Neural cell (in vitro differentiated cells): ENCODE data around the gene PRLH. TPM values are rescaled to one million over a fixed set of nuclear protein-coding genes. Genes with fewer than 3 reads are reported as not detected.
"Not testable (repeated sequence)": the region's sequence is repeated elsewhere in the genome, so short reads cannot be mapped to it uniquely, and the experiment has no call there.

ENCODE experiments used
- H2AFZ ChIP-seq: fragments of 200-600, 300-800 bp; sonication (generic), shearing (Covaris generic); 2 replicates; pipeline ENCODE4 v1.6.0; 2014; ENCODE audit warnings: low read depth, mild to moderate bottlenecking, antibody characterized with exemption, low read length, moderate library complexity
- H3F3A ChIP-seq: fragments of 200-600 bp; shearing (Covaris generic); 2 replicates; pipeline ENCODE4 v1.6.1; 2016; ENCODE audit warnings: mild to moderate bottlenecking, moderate library complexity, mixed read lengths, antibody characterized with exemption, low read length; ENCODE audit not compliant: insufficient read depth, poor library complexity, severe bottlenecking
- H3K27ac ChIP-seq: fragments of 200-600, 300-800 bp; sonication (generic), shearing (Covaris generic); 2 replicates; pipeline ENCODE4 v1.5.1; 2014; ENCODE audit warnings: mild to moderate bottlenecking, low read length, moderate library complexity
- H3K27me3 ChIP-seq: fragments of 300-800, 200-600 bp; sonication (generic), shearing (Covaris generic); 2 replicates; pipeline ENCODE4 v1.6.0; 2014; ENCODE audit warnings: mild to moderate bottlenecking, low read depth, low read length, moderate library complexity; ENCODE audit not compliant: insufficient read depth
- H3K36me3 ChIP-seq: fragments of 300-800, 200-600 bp; sonication (generic), shearing (Covaris generic); 2 replicates; pipeline ENCODE4 v1.5.1; 2014; ENCODE audit warnings: mild to moderate bottlenecking, antibody characterized with exemption, low read length, moderate library complexity; ENCODE audit not compliant: insufficient read depth
- H3K4me2 ChIP-seq: fragments of 300-800, 200-600 bp; sonication (generic), shearing (Covaris generic); 2 replicates; pipeline ENCODE4 v1.6.0; 2014; ENCODE audit warnings: mild to moderate bottlenecking, low read length
- H3K4me3 ChIP-seq: fragments of 300-800, 200-600 bp; sonication (generic), shearing (Covaris generic); 2 replicates; pipeline ENCODE4 v1.5.1; 2014; ENCODE audit warnings: mild to moderate bottlenecking, low read length, moderate library complexity
- H3K79me2 ChIP-seq: fragments of 200-600 bp; shearing (Covaris generic); replicated peaks from 2 replicates; pipeline ENCODE4 v1.6.0; 2014; ENCODE audit warnings: mild to moderate bottlenecking, low read length, moderate library complexity; ENCODE audit not compliant: insufficient read depth
- H3K9ac ChIP-seq: fragments of 300-800, 200-600 bp; sonication (generic), shearing (Covaris generic); 2 replicates; pipeline ENCODE4 v1.6.1; 2016; ENCODE audit warnings: mild to moderate bottlenecking, low read length, mixed read lengths
- H3K9me2 ChIP-seq: fragments of 200-600 bp; shearing (Covaris generic); 2 replicates; pipeline ENCODE4 v1.6.1; 2016; ENCODE audit warnings: mild to moderate bottlenecking, low read length, mixed read lengths; ENCODE audit not compliant: insufficient read depth
- H3K9me3 ChIP-seq: fragments of 200-600, 300-800 bp; sonication (generic), shearing (Covaris generic); 2 replicates; pipeline ENCODE4 v1.6.1; 2016; ENCODE audit warnings: mild to moderate bottlenecking, mixed run types, low read length, moderate library complexity, mixed read lengths
- H4K20me1 ChIP-seq: fragments of 200-600 bp; shearing (Covaris generic); 2 replicates; pipeline ENCODE4 v1.6.1; 2016; ENCODE audit warnings: mild to moderate bottlenecking, mixed run types; ENCODE audit not compliant: insufficient read depth
- CTCF ChIP-seq: fragments of 450-650 bp; IDR thresholded peaks from 2 replicates; pipeline ENCODE4 v1.5.1; 2014; ENCODE audit warnings: antibody characterized with exemption, mild to moderate bottlenecking, moderate library complexity; ENCODE audit not compliant: poor library complexity, severe bottlenecking
- EP300 ChIP-seq: fragments of 450-650 bp; conservative IDR thresholded peaks from 2 replicates; pipeline ENCODE4 v1.6.1; 2014; ENCODE audit warnings: antibody characterized with exemption, mild to moderate bottlenecking, moderate library complexity; ENCODE audit not compliant: poor library complexity, severe bottlenecking
- EZH2 ChIP-seq: fragments of 200-600, 300-800 bp; shearing (Covaris generic), sonication (generic); IDR thresholded peaks from 2 replicates; pipeline ENCODE4 v1.6.1; 2014; ENCODE audit warnings: antibody characterized with exemption, low read length, borderline replicate concordance, mild to moderate bottlenecking; ENCODE audit not compliant: insufficient read depth, poor library complexity, severe bottlenecking
- MXI1 ChIP-seq: fragments of 450-650 bp; conservative IDR thresholded peaks from 2 replicates; pipeline ENCODE4 v1.6.1; 2014; ENCODE audit warnings: antibody characterized with exemption, mild to moderate bottlenecking; ENCODE audit not compliant: poor library complexity, severe bottlenecking
- POLR2AphosphoS5 ChIP-seq: IDR thresholded peaks from 2 replicates; pipeline ENCODE4 v1.6.1; 2012
- RAD21 ChIP-seq: fragments of 450-650 bp; conservative IDR thresholded peaks from 2 replicates; pipeline ENCODE4 v1.6.1; 2014; ENCODE audit warnings: antibody characterized with exemption, mild to moderate bottlenecking, moderate library complexity
- REST ChIP-seq: IDR thresholded peaks from 2 replicates; pipeline ENCODE4 v1.6.1; 2012; ENCODE audit warnings: borderline replicate concordance
- SMC3 ChIP-seq: fragments of 450-650 bp; conservative IDR thresholded peaks from 2 replicates; pipeline ENCODE4 v1.6.1; 2014; ENCODE audit warnings: antibody characterized with exemption, mild to moderate bottlenecking, moderate library complexity; ENCODE audit not compliant: poor library complexity
- TAF1 ChIP-seq: IDR thresholded peaks from 2 replicates; pipeline ENCODE4 v1.6.1; 2012; ENCODE audit warnings: low read depth
- polyA plus RNA-seq: library from polyadenylated mRNA; depleted of rRNA; stranded (reverse); fragments of >200 nt; gene quantifications from 2 replicates; pipeline ENCODE4 v1.2.3, GENCODE V29; 2014

PRLH gene
- polyA plus RNA-seq, 1 donor from 2014 or later, result not detected

- Histone ChIP-seq H3K36me3 (no peaks in the 10 kb centered on the region), H3K27me3 (no peaks in the 10 kb centered on the region), H3K9me2 (no peaks in the 10 kb centered on the region), H4K20me1 (no peaks in the 10 kb centered on the region), H3F3A (no peaks in the 10 kb centered on the region), H3K4me3 (no peak overlapping the region), H3K9me3 (no peaks in the 10 kb centered on the region), H2AFZ (no peak overlapping the region), H3K9ac (no peak overlapping the region), H3K79me2 (no peaks in the 10 kb centered on the region), H3K27ac (no peak overlapping the region), H3K4me2 (no peak overlapping the region)
- no peak for TF ChIP-seq REST
- TF ChIP-seq TAF1, result no peak
- TF ChIP-seq POLR2AphosphoS5, result no peak
- no peak for TF ChIP-seq SMC3
- no peak for TF ChIP-seq EZH2
- TF ChIP-seq CTCF, result no peak
- TF ChIP-seq MXI1, result no peak
- no peak for TF ChIP-seq RAD21
- no peak for TF ChIP-seq EP300
These were observed 28.1 kb downstream of the PRLH start for GRCh38 chr2:237594514-237594871.

- H3F3A ChIP-seq, H3K27ac ChIP-seq, H3K27me3 ChIP-seq, H3K36me3 ChIP-seq, H3K9me2 ChIP-seq, H4K20me1 ChIP-seq, H3K9me3 ChIP-seq, H3K79me2 ChIP-seq, H2AFZ ChIP-seq, H3K9ac ChIP-seq, H3K4me2 ChIP-seq, H3K4me3 ChIP-seq: not testable (repeated sequence)
These were observed 29.6 kb downstream of the PRLH start for GRCh38 chr2:237595829-237596519.
